K562 treated with DMSO at 1 percent for 48 hours (cell line): ENCODE data around the gene COL6A2. TPM values are rescaled to one million over a fixed set of nuclear protein-coding genes. Genes with fewer than 3 reads are reported as not detected.

Experiments used
- total RNA-seq: library from RNA; unstranded; fragments of 300-600 nt; gene quantifications from 2 replicates; pipeline ENCODE4 v1.2.3, GENCODE V29; 2022; ENCODE audit warnings: low replicate concordance; ENCODE audit errors: extremely low read depth

COL6A2 gene
- total RNA-seq: not detected in 2 replicates

DNA sequence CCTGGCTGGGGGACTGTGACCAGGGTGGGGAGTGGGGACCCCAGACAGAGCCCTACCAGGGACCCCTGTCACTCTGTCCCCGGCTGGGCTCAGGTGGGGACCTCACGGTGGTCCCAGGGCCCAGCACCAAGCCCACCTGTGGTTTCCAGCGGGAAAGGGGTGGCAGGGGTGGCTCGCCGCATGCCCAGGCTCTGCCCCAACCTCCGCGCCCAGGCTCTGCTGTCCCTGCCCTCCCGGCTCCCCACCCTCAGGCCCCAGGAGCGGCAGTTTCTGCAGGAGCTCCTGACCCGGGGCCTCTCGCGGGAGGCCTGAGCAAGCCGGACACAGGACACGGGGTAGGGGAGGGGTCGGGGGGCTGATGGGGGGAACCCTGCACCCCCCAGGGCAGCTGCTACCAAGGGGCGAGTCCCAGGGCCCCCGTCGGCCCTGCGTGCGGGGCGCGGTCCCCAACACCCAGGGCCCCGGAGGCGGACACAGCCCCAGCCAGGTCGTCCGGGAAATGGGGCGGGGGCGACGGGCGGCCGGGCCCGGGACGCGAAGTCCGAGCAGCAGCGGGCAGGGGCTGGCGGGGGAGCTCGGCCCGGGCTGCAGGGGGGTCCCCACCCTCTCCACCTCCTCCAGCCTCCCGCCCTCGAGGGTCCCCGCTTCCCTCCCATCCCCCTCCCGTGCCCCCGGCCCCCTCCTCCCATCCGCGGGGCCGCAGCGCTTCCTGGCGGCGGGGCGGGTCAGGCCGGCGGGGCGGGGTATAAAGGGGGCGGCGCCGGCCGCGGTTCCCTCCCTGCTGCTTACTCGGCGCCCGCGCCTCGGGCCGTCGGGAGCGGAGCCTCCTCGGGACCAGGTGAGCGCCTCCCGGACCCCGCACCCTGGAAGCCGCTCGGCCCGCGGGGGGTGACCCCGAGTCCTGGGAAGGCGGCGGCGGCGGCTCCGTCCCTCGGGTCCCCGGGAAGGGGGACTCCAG lies at the start of gene COL6A2:
COL6A2 (plus strand) TSS at position 777 of the 958 bp plus-strand sequence.

DNA sequence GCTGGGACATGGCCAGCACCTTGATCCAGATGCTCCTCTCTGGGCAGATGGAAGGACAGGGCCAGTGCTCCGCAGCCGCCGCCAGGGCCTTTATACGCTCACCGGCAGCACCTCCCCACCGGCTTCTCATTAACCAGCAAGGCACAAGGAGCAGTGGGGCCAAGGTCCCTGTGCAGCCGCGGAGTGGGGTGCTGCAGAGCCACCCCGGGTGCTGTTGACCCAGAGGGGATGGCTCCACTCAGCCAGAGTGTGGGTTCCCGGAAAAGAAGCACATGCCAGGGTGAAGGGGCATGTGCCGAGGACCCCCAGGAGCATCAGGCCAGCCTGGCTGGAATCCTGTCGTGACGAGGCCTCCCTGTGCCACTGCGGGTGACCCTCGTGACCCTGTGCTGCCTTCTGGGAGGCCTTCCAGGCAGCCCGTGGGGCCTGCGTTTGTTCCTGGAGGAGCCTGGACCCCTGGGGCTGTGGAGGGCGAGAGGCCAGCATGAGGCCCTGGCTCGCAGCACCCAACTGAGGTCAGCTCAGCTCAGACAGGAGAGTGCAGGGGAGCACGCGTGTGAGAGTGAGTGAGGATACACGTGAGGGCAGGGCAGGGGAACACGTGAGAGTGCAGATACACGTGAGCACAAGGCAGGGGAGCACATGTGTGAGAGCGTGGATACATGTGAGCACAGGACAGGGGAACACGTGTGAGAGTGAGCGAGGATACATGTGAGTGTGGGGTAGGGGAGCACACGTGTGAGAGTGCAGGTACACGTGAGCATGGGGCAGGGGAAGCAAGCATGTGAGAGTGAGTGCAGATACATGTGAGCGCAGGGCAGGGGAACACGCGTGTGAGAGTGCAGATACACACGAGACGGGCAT lies 57.8 kb downstream of the COL6A2 start, which contains the start of gene FTCD:
FTCD (minus strand) TSS at position 66 of the 864 bp plus-strand sequence; CDS start at position 10, 56 bp downstream.

Other genes starting within 250 kb of the COL6A2 start
- not detected in 2 replicates for gene COL6A1, start 116.3 kb upstream of the COL6A2 start, total RNA-seq
- gene FTCD, start 57.5 kb downstream of the COL6A2 start, total RNA-seq: not detected in 2 replicates
- gene SPATC1L, start 86.3 kb downstream of the COL6A2 start, total RNA-seq: not detected in 2 replicates
- not detected in 2 replicates for gene LSS, start 130.7 kb downstream of the COL6A2 start, total RNA-seq
- not detected in 2 replicates for gene MCM3AP, start 187.5 kb downstream of the COL6A2 start, total RNA-seq
- not detected in 2 replicates for gene YBEY, start 188.2 kb downstream of the COL6A2 start, total RNA-seq
- not detected in 2 replicates for gene C21orf58, start 225.8 kb downstream of the COL6A2 start, total RNA-seq
- not detected in 2 replicates for gene PCNT, start 226.0 kb downstream of the COL6A2 start, total RNA-seq